WTC11 (cell line): ENCODE data around the gene EMP2. TPM values are rescaled to one million over a fixed set of nuclear protein-coding genes. Genes with fewer than 3 reads are reported as not detected.
"Not testable (repeated sequence)": the region's sequence is repeated elsewhere in the genome, so short reads cannot be mapped to it uniquely, and the experiment has no call there.

Source experiments
- ATAC-seq: fragments of 200-7000 bp; cut with Tn5 transposase; 2 replicates; pipeline ENCODE4 v1.10.0; 2021; ENCODE audit warnings: mild to moderate bottlenecking, moderate library complexity
- CTCF ChIA-PET: fragments of 300-600 bp; sonication (Branson Sonifier 250); formaldehyde crosslinking; loops from one replicate; lab custom pipeline; 2021; ENCODE audit warnings: antibody characterized with exemption; lab: Charles Lee
- POLR2A ChIA-PET: fragments of 350-600 bp; sonication (Branson Sonifier 250); formaldehyde crosslinking; loops from one replicate; lab custom pipeline; 2021; ENCODE audit warnings: antibody characterized with exemption; lab: Charles Lee
- DNase-seq: peaks from one replicate; pipeline ENCODE4 v3.0.0; 2021; ENCODE audit warnings: low spot score
- H3K27ac Mint-ChIP-seq: 2 replicates; pipeline ENCODE4 v1.8.0; 2021; ENCODE audit warnings: mixed read lengths
- H3K27me3 Mint-ChIP-seq: 2 replicates; pipeline ENCODE4 v1.8.0; 2021; ENCODE audit warnings: low read depth, mild to moderate bottlenecking, moderate library complexity, mixed read lengths
- H3K36me3 Mint-ChIP-seq: 2 replicates; pipeline ENCODE4 v1.8.0; 2021; ENCODE audit warnings: mixed read lengths
- H3K4me1 Mint-ChIP-seq: 2 replicates; pipeline ENCODE4 v1.8.0; 2022; ENCODE audit warnings: mixed read lengths
- H3K4me3 Mint-ChIP-seq: 2 replicates; pipeline ENCODE4 v1.8.0; 2021; ENCODE audit warnings: mild to moderate bottlenecking, moderate library complexity, mixed read lengths
- H3K9me3 Mint-ChIP-seq: 2 replicates; pipeline ENCODE4 v1.8.0; 2021; ENCODE audit warnings: mixed read lengths
- AFF4 ChIP-seq: sonication (generic); formaldehyde crosslinking; IDR thresholded peaks from 2 replicates; pipeline ENCODE4 v1.8.1; 2023; ENCODE audit warnings: mild to moderate bottlenecking, missing genetic modification reagents, borderline replicate concordance
- CBFB ChIP-seq: sonication (generic); formaldehyde crosslinking; IDR thresholded peaks from 2 replicates; pipeline ENCODE4 v1.8.1; 2022; ENCODE audit warnings: mild to moderate bottlenecking, low read depth, missing genetic modification reagents
- CREM ChIP-seq: sonication (generic); formaldehyde crosslinking; IDR thresholded peaks from 2 replicates; pipeline ENCODE4 v1.8.1; 2022; ENCODE audit warnings: mild to moderate bottlenecking, missing genetic modification reagents, moderate library complexity
- E2F1 ChIP-seq: sonication (generic); formaldehyde crosslinking; IDR thresholded peaks from 2 replicates; pipeline ENCODE4 v1.8.0; 2022; ENCODE audit warnings: mild to moderate bottlenecking, missing genetic modification reagents
- EMX1 ChIP-seq: fragments of 250-450 bp; sonication (Bioruptor Pico); IDR thresholded peaks from 2 replicates; pipeline ENCODE4 v1.8.0; 2021; ENCODE audit warnings: mild to moderate bottlenecking
- GABPB1 ChIP-seq: sonication (generic); formaldehyde crosslinking; IDR thresholded peaks from 2 replicates; pipeline ENCODE4 v1.8.1; 2023; ENCODE audit warnings: mild to moderate bottlenecking, missing genetic modification reagents
- IRF2 ChIP-seq: sonication (generic); formaldehyde crosslinking; IDR thresholded peaks from 2 replicates; pipeline ENCODE4 v1.8.0; 2022; ENCODE audit warnings: low read depth, missing genetic modification reagents, borderline replicate concordance
- JUN ChIP-seq: sonication (generic); formaldehyde crosslinking; IDR thresholded peaks from 2 replicates; pipeline ENCODE4 v1.8.0; 2023; ENCODE audit warnings: mild to moderate bottlenecking, missing genetic modification reagents
- MYBL2 ChIP-seq: sonication (generic); formaldehyde crosslinking; IDR thresholded peaks from 2 replicates; pipeline ENCODE4 v1.8.1; 2023; ENCODE audit warnings: mild to moderate bottlenecking, moderate library complexity, missing genetic modification reagents
- NFATC4 ChIP-seq: fragments of 250-450 bp; sonication (Bioruptor Pico); IDR thresholded peaks from 2 replicates; pipeline ENCODE4 v1.9.0; 2021; ENCODE audit warnings: mild to moderate bottlenecking
- NR2C2 ChIP-seq: sonication (generic); formaldehyde crosslinking; IDR thresholded peaks from 2 replicates; pipeline ENCODE4 v1.8.0; 2022; ENCODE audit warnings: mild to moderate bottlenecking, missing genetic modification reagents
- PRRX2 ChIP-seq: fragments of 250-450 bp; sonication (Bioruptor Pico); IDR thresholded peaks from 2 replicates; pipeline ENCODE4 v1.8.0; 2021; ENCODE audit warnings: mild to moderate bottlenecking
- RORB ChIP-seq: fragments of 250-450 bp; sonication (Bioruptor Pico); IDR thresholded peaks from 2 replicates; pipeline ENCODE4 v1.9.0; 2021; ENCODE audit warnings: mild to moderate bottlenecking
- TP53 ChIP-seq: sonication (generic); formaldehyde crosslinking; IDR thresholded peaks from 2 replicates; pipeline ENCODE4 v1.8.1; 2023; ENCODE audit warnings: mild to moderate bottlenecking, missing genetic modification reagents
- USF1 ChIP-seq: sonication (generic); formaldehyde crosslinking; IDR thresholded peaks from 2 replicates; pipeline ENCODE4 v1.8.0; 2022; ENCODE audit warnings: mild to moderate bottlenecking, missing genetic modification reagents
- ZBTB21 ChIP-seq: sonication (generic); formaldehyde crosslinking; IDR thresholded peaks from 2 replicates; pipeline ENCODE4 v1.8.1; 2023; ENCODE audit warnings: mild to moderate bottlenecking, missing genetic modification reagents, borderline replicate concordance
- ZMAT4 ChIP-seq: fragments of 250-450 bp; sonication (Bioruptor Pico); IDR thresholded peaks from 2 replicates; pipeline ENCODE4 v1.9.0; 2021; ENCODE audit warnings: mild to moderate bottlenecking
- ZNF121 ChIP-seq: sonication (generic); formaldehyde crosslinking; IDR thresholded peaks from 2 replicates; pipeline ENCODE4 v1.8.0; 2023; ENCODE audit warnings: missing genetic modification reagents
- ZNF232 ChIP-seq: sonication (generic); formaldehyde crosslinking; IDR thresholded peaks from 2 replicates; pipeline ENCODE4 v1.8.0; 2022; ENCODE audit warnings: mild to moderate bottlenecking, missing genetic modification reagents
- ZNF263 ChIP-seq: sonication (generic); formaldehyde crosslinking; IDR thresholded peaks from 2 replicates; pipeline ENCODE4 v1.8.1; 2022; ENCODE audit warnings: low read depth, mild to moderate bottlenecking, moderate library complexity, missing genetic modification reagents
- ZNF425 ChIP-seq: fragments of 250-450 bp; sonication (Bioruptor Pico); conservative IDR thresholded peaks from 2 replicates; pipeline ENCODE4 v1.9.0; 2021; ENCODE audit warnings: mild to moderate bottlenecking
- total RNA-seq: library from RNA; stranded (reverse); gene quantifications from 3 replicates; pipeline ENCODE4 v1.2.3, GENCODE V29; 2021
- TF ChIP-seq, protein P1 (sequence below): fragments of 200-600 bp; IDR thresholded peaks from 2 replicates; pipeline ENCODE4 v1.8.0; 2022; ENCODE audit warnings: antibody characterized with exemption
- TF ChIP-seq, protein P2 (sequence below): sonication (generic); formaldehyde crosslinking; IDR thresholded peaks from 2 replicates; pipeline ENCODE4 v1.8.1; 2023; ENCODE audit warnings: mild to moderate bottlenecking, missing genetic modification reagents, moderate library complexity

The EMP2 gene
- total RNA-seq, 1 experiment from 2014 or later: 16.4 TPM

GRCh38 chr16:10561001-10561400, 19.4 kb downstream of the EMP2 start (continued):
- TF ChIP-seq ZNF263: no peak
- no peak for TF ChIP-seq TP53 (CRISPR knock-in tag)
- no peak for TF ChIP-seq USF1 (CRISPR knock-in tag)
- TF ChIP-seq JUN (CRISPR knock-in tag): no peak

DNA sequence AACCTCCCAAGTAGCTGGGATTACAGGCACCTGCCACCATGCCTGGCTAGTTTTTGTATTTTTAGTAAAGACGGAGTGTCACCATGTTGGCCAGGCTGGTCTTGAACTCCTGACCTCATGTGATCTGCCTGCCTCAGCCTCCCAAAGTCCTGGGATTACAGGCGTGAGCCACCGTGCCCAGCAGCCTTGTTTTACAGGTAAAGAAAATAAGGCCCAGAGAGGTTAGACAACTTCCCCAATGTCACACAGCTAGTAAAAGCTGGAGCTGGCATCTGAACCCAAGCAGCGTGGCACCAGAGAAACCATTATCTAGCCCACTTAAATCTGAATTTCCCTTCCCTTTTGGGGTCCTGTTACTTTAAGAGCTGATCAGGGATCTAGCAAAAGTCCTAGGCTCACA, 20.6 kb downstream of the EMP2 start:
- H3K4me3 Mint-ChIP-seq, POLR2A ChIA-PET, H3K4me1 Mint-ChIP-seq, ATAC-seq, H3K27ac Mint-ChIP-seq, H3K27me3 Mint-ChIP-seq, DNase-seq, CTCF ChIA-PET: not testable (repeated sequence)
- Mint-ChIP-seq H3K9me3 (peaks cover 36% of the 10 kb centered on the region), H3K36me3 (peaks cover 19% of the 10 kb centered on the region)

DNA sequence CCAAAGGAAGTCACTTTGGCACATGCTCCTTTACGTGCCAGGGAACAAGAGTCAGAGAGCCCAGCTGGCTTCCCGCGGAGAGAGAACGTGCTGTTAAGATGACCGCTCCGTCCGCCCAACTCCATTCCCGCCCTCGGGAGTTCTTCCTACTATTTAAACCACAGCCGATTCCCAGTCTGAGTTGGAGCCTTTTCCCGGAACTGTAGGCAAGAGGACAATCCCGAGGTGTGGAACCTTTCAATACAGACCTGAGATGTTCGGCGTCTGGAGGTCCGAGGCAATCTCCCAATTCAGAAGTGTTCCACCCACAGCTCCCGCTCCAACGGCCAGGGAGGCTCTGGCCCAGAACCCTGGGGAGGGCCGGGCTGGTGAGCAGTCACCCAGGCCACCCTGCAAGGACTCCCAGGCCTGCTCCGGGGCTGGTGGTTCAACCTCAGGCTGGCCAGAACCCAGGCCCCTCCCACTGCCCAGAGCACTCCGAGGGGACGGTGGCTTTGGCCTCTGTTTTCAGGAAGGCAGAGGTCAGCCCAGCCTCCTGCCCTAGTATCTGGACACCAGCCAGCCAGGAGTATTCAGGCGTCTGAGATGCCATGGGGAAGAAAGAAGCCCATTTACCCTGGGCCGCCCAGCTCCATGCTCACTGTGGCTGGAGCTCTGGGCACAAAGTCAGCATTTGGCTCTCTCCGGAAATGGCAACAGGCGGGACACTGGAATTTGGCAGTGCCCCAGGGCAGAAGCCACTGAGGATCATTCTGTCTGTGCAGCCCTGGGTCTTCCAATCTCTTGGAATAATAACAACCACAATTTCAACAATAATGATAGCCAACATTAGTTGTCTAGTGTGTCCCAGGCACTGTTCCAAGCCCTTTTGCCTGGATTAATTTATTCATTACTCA, 21.4 kb downstream of the EMP2 start:
- Mint-ChIP-seq H3K4me3 (no peak overlapping the region), H3K4me1 (no peaks in the 10 kb centered on the region; the same call in 1 of the 2 replicates), H3K36me3 (peaks cover 15% of the 10 kb centered on the region), H3K27ac (no peak overlapping the region), H3K9me3 (peaks cover 31% of the 10 kb centered on the region), H3K27me3 (no peaks in the 10 kb centered on the region; the same call in 1 of the 2 replicates)
- ChIA-PET CTCF (no interaction called here), POLR2A (no interaction called here)
- TF ChIP-seq, protein P1, sequence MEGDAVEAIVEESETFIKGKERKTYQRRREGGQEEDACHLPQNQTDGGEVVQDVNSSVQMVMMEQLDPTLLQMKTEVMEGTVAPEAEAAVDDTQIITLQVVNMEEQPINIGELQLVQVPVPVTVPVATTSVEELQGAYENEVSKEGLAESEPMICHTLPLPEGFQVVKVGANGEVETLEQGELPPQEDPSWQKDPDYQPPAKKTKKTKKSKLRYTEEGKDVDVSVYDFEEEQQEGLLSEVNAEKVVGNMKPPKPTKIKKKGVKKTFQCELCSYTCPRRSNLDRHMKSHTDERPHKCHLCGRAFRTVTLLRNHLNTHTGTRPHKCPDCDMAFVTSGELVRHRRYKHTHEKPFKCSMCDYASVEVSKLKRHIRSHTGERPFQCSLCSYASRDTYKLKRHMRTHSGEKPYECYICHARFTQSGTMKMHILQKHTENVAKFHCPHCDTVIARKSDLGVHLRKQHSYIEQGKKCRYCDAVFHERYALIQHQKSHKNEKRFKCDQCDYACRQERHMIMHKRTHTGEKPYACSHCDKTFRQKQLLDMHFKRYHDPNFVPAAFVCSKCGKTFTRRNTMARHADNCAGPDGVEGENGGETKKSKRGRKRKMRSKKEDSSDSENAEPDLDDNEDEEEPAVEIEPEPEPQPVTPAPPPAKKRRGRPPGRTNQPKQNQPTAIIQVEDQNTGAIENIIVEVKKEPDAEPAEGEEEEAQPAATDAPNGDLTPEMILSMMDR: no peak
- TF ChIP-seq PRRX2: no peak
- TF ChIP-seq, protein P2, sequence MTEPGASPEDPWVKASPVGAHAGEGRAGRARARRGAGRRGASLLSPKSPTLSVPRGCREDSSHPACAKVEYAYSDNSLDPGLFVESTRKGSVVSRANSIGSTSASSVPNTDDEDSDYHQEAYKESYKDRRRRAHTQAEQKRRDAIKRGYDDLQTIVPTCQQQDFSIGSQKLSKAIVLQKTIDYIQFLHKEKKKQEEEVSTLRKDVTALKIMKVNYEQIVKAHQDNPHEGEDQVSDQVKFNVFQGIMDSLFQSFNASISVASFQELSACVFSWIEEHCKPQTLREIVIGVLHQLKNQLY (CRISPR knock-in tag): no peak
- TF ChIP-seq EMX1: no peak
- TF ChIP-seq ZNF263: no peak
- no peak for TF ChIP-seq IRF2 (CRISPR knock-in tag)
- TF ChIP-seq ZNF121 (CRISPR knock-in tag): no peak
- TF ChIP-seq ZBTB21 (CRISPR knock-in tag): no peak
- no peak for TF ChIP-seq GABPB1 (CRISPR knock-in tag)
- TF ChIP-seq NR2C2 (CRISPR knock-in tag): no peak
- TF ChIP-seq NFATC4 (CRISPR knock-in tag): no peak
- TF ChIP-seq ZNF232 (CRISPR knock-in tag): no peak
- TF ChIP-seq ZNF425 (CRISPR knock-in tag): no peak
- TF ChIP-seq ZMAT4 (CRISPR knock-in tag): no peak
- TF ChIP-seq RORB (CRISPR knock-in tag): no peak
- TF ChIP-seq CREM (CRISPR knock-in tag): no peak
- no peak for TF ChIP-seq CBFB (CRISPR knock-in tag)
- TF ChIP-seq AFF4: no peak
- no peak for TF ChIP-seq MYBL2 (CRISPR knock-in tag)
- TF ChIP-seq E2F1 (CRISPR knock-in tag): no peak
- ATAC-seq (no peak), DNase-seq (no peak)
